ENCODE results near the gene LARP4. TPM values are rescaled to one million over a fixed set of nuclear protein-coding genes. Genes with fewer than 3 reads are reported as not detected.

LARP4 gene
- total and polyA plus RNA-seq, 7 donors: 21.2 to 89.5 (median 73.5) TPM

DNA sequence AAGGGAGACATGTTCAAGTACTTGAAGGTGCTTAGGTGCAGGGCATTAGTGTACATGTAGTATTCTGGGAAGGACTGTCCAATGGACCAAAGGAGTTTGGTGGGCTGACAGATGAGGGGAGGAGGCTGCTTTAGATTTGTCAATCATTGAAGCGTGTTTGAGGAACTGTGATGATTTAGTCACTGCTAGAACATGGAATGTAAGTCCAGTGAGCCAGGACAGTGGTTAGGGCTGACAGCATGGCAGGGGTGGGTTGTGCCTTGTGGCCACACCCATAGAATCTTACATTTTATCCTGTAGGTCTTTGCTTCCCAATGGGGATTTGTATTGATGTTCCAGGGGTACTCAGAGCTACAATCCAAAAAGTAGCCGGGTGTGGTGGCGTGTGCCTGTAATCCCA, 128.7 kb downstream of the LARP4 start:
- intact Hi-C loops (cut with DNase I): no loop called here
- H3K9me3 ChIP-seq: no peaks in the 10 kb centered on the region
- WGBS, 3 donors: 62 to 88% (median 67%) methylated on average over 3 of the region's 3 CpGs
- DNase-seq (no peak), ATAC-seq (no peak)
- no peaks in the 10 kb centered on the region for H3K27me3 ChIP-seq (ENCODE audit: insufficient read depth in 3 of 3, low read length in 2 of 3)
- TF ChIP-seq, protein P1, sequence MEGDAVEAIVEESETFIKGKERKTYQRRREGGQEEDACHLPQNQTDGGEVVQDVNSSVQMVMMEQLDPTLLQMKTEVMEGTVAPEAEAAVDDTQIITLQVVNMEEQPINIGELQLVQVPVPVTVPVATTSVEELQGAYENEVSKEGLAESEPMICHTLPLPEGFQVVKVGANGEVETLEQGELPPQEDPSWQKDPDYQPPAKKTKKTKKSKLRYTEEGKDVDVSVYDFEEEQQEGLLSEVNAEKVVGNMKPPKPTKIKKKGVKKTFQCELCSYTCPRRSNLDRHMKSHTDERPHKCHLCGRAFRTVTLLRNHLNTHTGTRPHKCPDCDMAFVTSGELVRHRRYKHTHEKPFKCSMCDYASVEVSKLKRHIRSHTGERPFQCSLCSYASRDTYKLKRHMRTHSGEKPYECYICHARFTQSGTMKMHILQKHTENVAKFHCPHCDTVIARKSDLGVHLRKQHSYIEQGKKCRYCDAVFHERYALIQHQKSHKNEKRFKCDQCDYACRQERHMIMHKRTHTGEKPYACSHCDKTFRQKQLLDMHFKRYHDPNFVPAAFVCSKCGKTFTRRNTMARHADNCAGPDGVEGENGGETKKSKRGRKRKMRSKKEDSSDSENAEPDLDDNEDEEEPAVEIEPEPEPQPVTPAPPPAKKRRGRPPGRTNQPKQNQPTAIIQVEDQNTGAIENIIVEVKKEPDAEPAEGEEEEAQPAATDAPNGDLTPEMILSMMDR (IDR thresholded peaks at IDR 0.05): no peak
- peaks cover 35% of the 10 kb centered on the region for H3K4me1 ChIP-seq
- no peaks in the 10 kb centered on the region for H3K36me3 ChIP-seq (ENCODE audit: insufficient read depth in 1 of 2, low read depth in 1 of 2)
- H3K27ac ChIP-seq: no peak overlapping the region
- H3K4me3 ChIP-seq: no peak overlapping the region

Other genes starting within 250 kb of the LARP4 start
- gene CERS5, start 233.5 kb upstream of the LARP4 start, total RNA-seq: 10 to 100 TPM in 1 of 4 donors, 1 to 10 TPM in 3; 5.2 to 10.7 (median 6.6) TPM
- gene CERS5, start 233.5 kb upstream of the LARP4 start, polyA plus RNA-seq: 1 to 10 TPM; 7.2 to 8.2 (median 7.5) TPM
- gene LIMA1, start 117.4 kb upstream of the LARP4 start, total RNA-seq: 10 to 100 TPM in 3 of 4 donors, 1 to 10 TPM in 1; 8.3 to 25.3 (median 17.5) TPM
- gene LIMA1, start 117.4 kb upstream of the LARP4 start, polyA plus RNA-seq: 1 to 10 TPM; 5.6 to 9.0 (median 8.1) TPM
- not detected for gene FAM186A, start 4.3 kb upstream of the LARP4 start, total RNA-seq
- not detected for gene FAM186A, start 4.3 kb upstream of the LARP4 start, polyA plus RNA-seq
- 10 to 100 TPM in 1 of 4 donors, 1 to 10 TPM in 3; 8.6 to 10.7 (median 9.4) TPM for gene DIP2B, start 104.1 kb downstream of the LARP4 start, total RNA-seq
- gene DIP2B, start 104.1 kb downstream of the LARP4 start, polyA plus RNA-seq: 1 to 10 TPM; 2.2 to 7.1 (median 4.5) TPM

Data from psoas muscle (tissue), 8 donors.